ENCODE data around the gene ADAP1.

Gene ADAP1

GRCh38 chr7:900331-901040 is 54.0 kb downstream of the ADAP1 start:
- H3K4me1 ChIP-seq (ENCODE audit: insufficient read depth, low read length): no peaks in the 10 kb centered on the region
- peaks cover 4% of the 10 kb centered on the region for H3K27me3 ChIP-seq (ENCODE audit: insufficient read depth, low read length)
- no peaks in the 10 kb centered on the region for H3K9me3 ChIP-seq (ENCODE audit: low read length)
- H3K4me3 ChIP-seq (ENCODE audit: low read length): no peak overlapping the region
- H3K36me3 ChIP-seq (ENCODE audit: insufficient read depth, low read length): peaks cover 20% of the 10 kb centered on the region
- no peak overlapping the region for H2AFZ ChIP-seq (ENCODE audit: low read depth, low read length)

DNA sequence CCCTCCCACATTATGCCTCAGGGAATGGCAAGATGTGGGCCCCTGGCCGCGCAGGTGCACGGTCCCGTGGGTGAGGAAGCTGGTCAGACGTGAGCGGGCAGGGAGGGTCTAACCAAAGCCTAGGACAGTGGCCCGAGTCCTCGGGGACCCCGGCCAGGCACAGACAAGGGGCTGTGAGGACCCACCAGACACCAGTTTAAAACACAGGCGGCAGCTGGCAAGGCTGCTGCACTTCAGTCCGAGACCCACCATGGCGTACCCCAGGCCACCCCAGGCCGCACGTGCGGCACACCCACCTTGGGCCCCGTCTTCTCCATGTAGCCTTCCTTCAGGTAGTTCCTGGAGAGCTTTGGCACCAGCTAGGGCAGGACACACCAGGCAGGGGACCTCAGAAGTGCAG is 54.7 kb downstream of the ADAP1 start:
- Histone ChIP-seq H3K36me3 (ENCODE audit: insufficient read depth, low read length) (peaks cover 25% of the 10 kb centered on the region), H2AFZ (ENCODE audit: low read depth, low read length) (no peak overlapping the region), H3K4me3 (ENCODE audit: low read length) (no peak overlapping the region), H3K4me1 (ENCODE audit: insufficient read depth, low read length) (no peaks in the 10 kb centered on the region), H3K27me3 (ENCODE audit: insufficient read depth, low read length) (no peaks in the 10 kb centered on the region), H3K9me3 (ENCODE audit: low read length) (no peaks in the 10 kb centered on the region)

DNA sequence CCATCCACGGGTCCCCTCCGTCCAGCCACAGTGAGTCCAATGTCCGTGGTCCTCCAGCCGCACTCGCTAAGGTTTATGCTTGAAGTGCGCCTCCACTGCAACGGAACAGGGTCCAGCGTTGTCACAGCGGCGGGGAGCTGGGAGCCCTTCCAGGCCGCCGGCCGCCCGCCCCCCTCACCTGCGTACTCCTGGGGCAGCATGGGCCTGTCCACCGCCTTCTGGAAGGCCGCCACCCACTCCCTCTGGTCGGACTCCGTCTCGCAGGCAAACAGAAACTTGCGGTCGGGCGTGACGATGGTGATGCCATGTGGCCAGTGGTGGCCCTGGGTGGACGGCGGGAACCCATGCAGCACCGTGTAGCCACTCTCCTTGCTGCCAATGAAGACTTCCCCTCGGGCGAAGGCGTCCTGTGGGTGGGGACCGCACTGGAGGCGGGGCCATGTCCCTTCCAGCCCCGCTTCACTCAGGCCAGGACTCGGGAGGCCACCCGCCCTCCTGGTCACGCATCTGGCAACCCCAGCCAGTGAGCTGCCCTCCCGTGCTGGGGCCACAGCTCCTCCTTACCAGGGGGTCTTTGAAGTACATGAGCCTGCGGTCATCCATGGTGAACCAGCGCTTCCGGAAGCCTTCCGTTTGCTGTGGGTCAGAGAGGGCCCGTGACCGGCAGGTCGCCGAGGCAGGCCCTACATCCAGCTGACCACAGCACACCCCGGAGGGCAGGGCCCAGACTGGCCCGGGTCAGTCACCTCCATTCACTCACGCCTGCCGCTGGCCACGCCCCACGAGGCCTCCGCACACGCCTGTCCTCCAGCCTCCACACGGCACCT is 55.4 kb downstream of the ADAP1 start:
- peaks cover 31% of the 10 kb centered on the region for H3K36me3 ChIP-seq (ENCODE audit: insufficient read depth, low read length)
- no peak overlapping the region for H2AFZ ChIP-seq (ENCODE audit: low read depth, low read length)
- no peak overlapping the region for H3K4me3 ChIP-seq (ENCODE audit: low read length)
- H3K4me1 ChIP-seq (ENCODE audit: insufficient read depth, low read length): no peaks in the 10 kb centered on the region
- H3K27me3 ChIP-seq (ENCODE audit: insufficient read depth, low read length): no peaks in the 10 kb centered on the region
- no peaks in the 10 kb centered on the region for H3K9me3 ChIP-seq (ENCODE audit: low read length)

- no peaks in the 10 kb centered on the region for H3K4me1 ChIP-seq (ENCODE audit: insufficient read depth, low read length)
- H3K4me3 ChIP-seq (ENCODE audit: low read length): no peak overlapping the region
- H2AFZ ChIP-seq (ENCODE audit: low read depth, low read length): no peak overlapping the region
- peaks cover 37% of the 10 kb centered on the region for H3K36me3 ChIP-seq (ENCODE audit: insufficient read depth, low read length)
- no peaks in the 10 kb centered on the region for H3K9me3 ChIP-seq (ENCODE audit: low read length)
- H3K27me3 ChIP-seq (ENCODE audit: insufficient read depth, low read length): no peaks in the 10 kb centered on the region
Measured at GRCh38 chr7:898460-898854, 56.0 kb downstream of the ADAP1 start.

- H2AFZ ChIP-seq (ENCODE audit: low read depth, low read length): no peak overlapping the region
- H3K27me3 ChIP-seq (ENCODE audit: insufficient read depth, low read length): no peaks in the 10 kb centered on the region
- no peaks in the 10 kb centered on the region for H3K9me3 ChIP-seq (ENCODE audit: low read length)
- H3K4me3 ChIP-seq (ENCODE audit: low read length): no peak overlapping the region
- no peaks in the 10 kb centered on the region for H3K4me1 ChIP-seq (ENCODE audit: insufficient read depth, low read length)
- H3K36me3 ChIP-seq (ENCODE audit: insufficient read depth, low read length): peaks cover 41% of the 10 kb centered on the region
Measured at GRCh38 chr7:897771-898376, 56.6 kb downstream of the ADAP1 start.

- Histone ChIP-seq H3K4me1 (ENCODE audit: insufficient read depth, low read length) (no peaks in the 10 kb centered on the region), H2AFZ (ENCODE audit: low read depth, low read length) (no peak overlapping the region), H3K36me3 (ENCODE audit: insufficient read depth, low read length) (peaks cover 49% of the 10 kb centered on the region), H3K9me3 (ENCODE audit: low read length) (no peaks in the 10 kb centered on the region), H3K4me3 (ENCODE audit: low read length) (no peak overlapping the region), H3K27me3 (ENCODE audit: insufficient read depth, low read length) (no peaks in the 10 kb centered on the region)
Measured at GRCh38 chr7:897086-897485, 57.4 kb downstream of the ADAP1 start.

- Histone ChIP-seq H3K4me1 (ENCODE audit: insufficient read depth, low read length) (no peaks in the 10 kb centered on the region), H3K9me3 (ENCODE audit: low read length) (no peaks in the 10 kb centered on the region), H3K27me3 (ENCODE audit: insufficient read depth, low read length) (no peaks in the 10 kb centered on the region), H3K4me3 (ENCODE audit: low read length) (no peak overlapping the region), H2AFZ (ENCODE audit: low read depth, low read length) (no peak overlapping the region), H3K36me3 (ENCODE audit: insufficient read depth, low read length) (peaks cover 53% of the 10 kb centered on the region)
Measured at GRCh38 chr7:896346-897075, 58.0 kb downstream of the ADAP1 start.

DNA sequence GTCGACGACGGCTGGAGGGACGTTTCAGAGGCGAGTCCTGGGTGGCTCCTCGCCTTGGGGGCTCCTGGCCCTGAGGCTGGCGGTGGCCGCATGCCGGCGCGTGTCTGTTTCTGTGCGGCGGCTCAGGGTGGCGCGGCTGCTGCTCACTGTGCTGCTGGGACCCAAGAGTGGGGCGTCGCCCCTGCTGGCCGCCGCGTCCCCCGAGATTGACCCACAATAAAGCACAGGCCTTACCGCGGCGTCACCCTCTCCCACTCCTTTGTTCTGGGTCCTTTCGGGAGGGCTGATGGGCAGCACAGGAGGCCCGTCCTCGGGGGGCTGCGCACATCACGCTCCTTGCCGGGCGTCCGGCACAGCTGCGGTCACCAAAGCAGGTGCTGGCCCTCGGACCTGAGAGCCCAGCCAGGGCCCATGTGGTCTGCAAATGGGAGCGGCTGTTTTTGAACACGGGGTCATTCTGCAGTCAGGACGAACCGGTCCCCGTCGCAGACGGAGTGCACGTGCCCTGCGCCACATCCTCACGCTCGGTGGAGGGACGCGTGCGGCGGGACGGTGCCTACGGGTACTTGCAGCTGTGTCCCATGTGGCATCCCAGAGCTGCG is 58.9 kb downstream of the ADAP1 start:
- Histone ChIP-seq H3K4me3 (ENCODE audit: low read length) (no peak overlapping the region), H3K4me1 (ENCODE audit: insufficient read depth, low read length) (no peaks in the 10 kb centered on the region), H3K9me3 (ENCODE audit: low read length) (no peaks in the 10 kb centered on the region), H3K27me3 (ENCODE audit: insufficient read depth, low read length) (no peaks in the 10 kb centered on the region), H2AFZ (ENCODE audit: low read depth, low read length) (no peak overlapping the region), H3K36me3 (ENCODE audit: insufficient read depth, low read length) (peaks cover 61% of the 10 kb centered on the region)

DNA sequence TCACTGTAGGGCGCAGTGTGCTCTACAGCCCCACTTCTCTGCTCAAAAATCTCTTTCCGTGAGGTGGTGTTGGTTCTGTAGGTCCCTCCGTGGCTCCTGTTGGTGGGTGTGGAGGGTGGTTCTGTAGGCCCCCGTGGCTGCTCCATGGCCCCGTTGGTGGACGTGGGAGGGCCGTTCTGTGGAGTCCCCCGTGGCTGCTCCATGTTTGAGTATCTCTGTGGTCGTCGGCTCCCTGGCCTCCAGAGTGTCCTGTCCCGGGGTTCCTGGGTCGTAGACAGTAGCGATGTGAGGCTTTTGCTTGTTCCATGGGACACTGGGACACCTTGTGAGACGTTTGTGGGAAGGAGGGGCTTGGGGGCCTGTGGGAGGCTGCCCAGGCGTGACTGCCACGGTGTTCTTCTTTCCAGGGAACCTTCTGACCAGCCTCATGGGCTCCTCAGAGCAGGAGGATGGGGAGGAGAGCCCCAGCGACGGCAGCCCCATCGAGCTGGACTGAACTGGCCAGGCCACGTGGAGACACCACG is 59.5 kb downstream of the ADAP1 start:
- no peaks in the 10 kb centered on the region for H3K27me3 ChIP-seq (ENCODE audit: insufficient read depth, low read length)
- no peak overlapping the region for H3K4me3 ChIP-seq (ENCODE audit: low read length)
- H3K9me3 ChIP-seq (ENCODE audit: low read length): no peaks in the 10 kb centered on the region
- H3K36me3 ChIP-seq (ENCODE audit: insufficient read depth, low read length): peaks cover 64% of the 10 kb centered on the region
- no peak overlapping the region for H2AFZ ChIP-seq (ENCODE audit: low read depth, low read length)
- H3K4me1 ChIP-seq (ENCODE audit: insufficient read depth, low read length): no peaks in the 10 kb centered on the region

GRCh38 chr7:894164-894867 is 60.2 kb downstream of the ADAP1 start:
- Histone ChIP-seq H3K36me3 (ENCODE audit: insufficient read depth, low read length) (peaks cover 64% of the 10 kb centered on the region), H2AFZ (ENCODE audit: low read depth, low read length) (no peak overlapping the region), H3K27me3 (ENCODE audit: insufficient read depth, low read length) (no peaks in the 10 kb centered on the region), H3K4me3 (ENCODE audit: low read length) (no peak overlapping the region), H3K4me1 (ENCODE audit: insufficient read depth, low read length) (no peaks in the 10 kb centered on the region), H3K9me3 (ENCODE audit: low read length) (no peaks in the 10 kb centered on the region)

DNA sequence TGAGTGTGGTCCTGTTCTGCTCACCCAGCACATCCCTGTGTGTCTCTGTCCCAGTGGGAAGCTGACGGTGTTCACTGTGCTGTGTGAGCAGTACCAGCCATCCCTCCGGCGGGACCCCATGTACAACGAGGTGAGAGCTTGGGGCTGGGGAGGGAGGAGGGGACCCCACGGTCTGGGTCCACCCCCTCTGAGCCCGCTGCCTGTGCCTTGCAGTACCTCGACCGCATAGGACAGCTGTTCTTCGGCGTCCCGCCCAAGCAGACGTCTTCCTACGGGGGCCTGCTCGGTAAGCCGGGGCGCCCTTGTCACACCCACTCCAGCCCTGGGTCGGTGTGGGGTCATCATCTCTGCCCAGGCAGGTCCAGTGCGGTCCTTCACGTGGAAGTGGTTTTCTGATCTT is 60.8 kb downstream of the ADAP1 start:
- Histone ChIP-seq H3K4me1 (ENCODE audit: insufficient read depth, low read length) (no peaks in the 10 kb centered on the region), H3K36me3 (ENCODE audit: insufficient read depth, low read length) (peaks cover 69% of the 10 kb centered on the region), H3K9me3 (ENCODE audit: low read length) (no peaks in the 10 kb centered on the region), H3K4me3 (ENCODE audit: low read length) (no peak overlapping the region), H3K27me3 (ENCODE audit: insufficient read depth, low read length) (no peaks in the 10 kb centered on the region), H2AFZ (ENCODE audit: low read depth, low read length) (no peak overlapping the region)

Data from neuron (in vitro differentiated cells).